ENCODE data around the gene CENPX. TPM values are rescaled to one million over a fixed set of nuclear protein-coding genes. Genes with fewer than 3 reads are reported as not detected.
A peak's percentile ranks its signal among the peaks of the same experiment; 100 is the strongest.

CENPX gene
- total and polyA plus RNA-seq, 2 of the 13 experiments (the other 11 are each of a cell fraction or from before 2014, with no cell fraction given): 92.7 to 170 TPM

GRCh38 chr17:81993729-81994592, 28.7 kb downstream of the CENPX start (continued):
- TF ChIP-seq, protein P1, sequence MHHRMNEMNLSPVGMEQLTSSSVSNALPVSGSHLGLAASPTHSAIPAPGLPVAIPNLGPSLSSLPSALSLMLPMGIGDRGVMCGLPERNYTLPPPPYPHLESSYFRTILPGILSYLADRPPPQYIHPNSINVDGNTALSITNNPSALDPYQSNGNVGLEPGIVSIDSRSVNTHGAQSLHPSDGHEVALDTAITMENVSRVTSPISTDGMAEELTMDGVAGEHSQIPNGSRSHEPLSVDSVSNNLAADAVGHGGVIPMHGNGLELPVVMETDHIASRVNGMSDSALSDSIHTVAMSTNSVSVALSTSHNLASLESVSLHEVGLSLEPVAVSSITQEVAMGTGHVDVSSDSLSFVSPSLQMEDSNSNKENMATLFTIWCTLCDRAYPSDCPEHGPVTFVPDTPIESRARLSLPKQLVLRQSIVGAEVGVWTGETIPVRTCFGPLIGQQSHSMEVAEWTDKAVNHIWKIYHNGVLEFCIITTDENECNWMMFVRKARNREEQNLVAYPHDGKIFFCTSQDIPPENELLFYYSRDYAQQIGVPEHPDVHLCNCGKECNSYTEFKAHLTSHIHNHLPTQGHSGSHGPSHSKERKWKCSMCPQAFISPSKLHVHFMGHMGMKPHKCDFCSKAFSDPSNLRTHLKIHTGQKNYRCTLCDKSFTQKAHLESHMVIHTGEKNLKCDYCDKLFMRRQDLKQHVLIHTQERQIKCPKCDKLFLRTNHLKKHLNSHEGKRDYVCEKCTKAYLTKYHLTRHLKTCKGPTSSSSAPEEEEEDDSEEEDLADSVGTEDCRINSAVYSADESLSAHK (CRISPR knock-in tag; IDR thresholded peaks at IDR 0.05; ENCODE audit: borderline replicate concordance): no peak
- no peak for TF ChIP-seq RAD51 (IDR thresholded peaks at IDR 0.05; ENCODE audit: borderline replicate concordance)
- no peak for TF ChIP-seq ZNF720 (CRISPR knock-in tag; IDR thresholded peaks at IDR 0.05)
- peak; percentile 17; the same call in 1 of the 2 replicates for TF ChIP-seq ZNF343 (CRISPR knock-in tag; IDR thresholded peaks at IDR 0.05)
- no peak; the same call in 1 of the 2 replicates for TF ChIP-seq MED13 (CRISPR knock-in tag; IDR thresholded peaks at IDR 0.05)
- no peak for TF ChIP-seq SKI (IDR thresholded peaks at IDR 0.05; ENCODE audit: partially characterized antibody)
- TF ChIP-seq HMG20B (CRISPR knock-in tag; conservative IDR thresholded peaks at IDR 0.05): no peak
- peak; percentile 75; the same call in 1 of the 2 replicates for TF ChIP-seq MYC (CRISPR knock-in tag; IDR thresholded peaks at IDR 0.05; ENCODE audit: borderline replicate concordance)
- TF ChIP-seq ZNF34 (CRISPR knock-in tag; IDR thresholded peaks at IDR 0.05; ENCODE audit: borderline replicate concordance): peak; percentile 28; the same call in 1 of the 2 replicates
- TF ChIP-seq, protein P2, sequence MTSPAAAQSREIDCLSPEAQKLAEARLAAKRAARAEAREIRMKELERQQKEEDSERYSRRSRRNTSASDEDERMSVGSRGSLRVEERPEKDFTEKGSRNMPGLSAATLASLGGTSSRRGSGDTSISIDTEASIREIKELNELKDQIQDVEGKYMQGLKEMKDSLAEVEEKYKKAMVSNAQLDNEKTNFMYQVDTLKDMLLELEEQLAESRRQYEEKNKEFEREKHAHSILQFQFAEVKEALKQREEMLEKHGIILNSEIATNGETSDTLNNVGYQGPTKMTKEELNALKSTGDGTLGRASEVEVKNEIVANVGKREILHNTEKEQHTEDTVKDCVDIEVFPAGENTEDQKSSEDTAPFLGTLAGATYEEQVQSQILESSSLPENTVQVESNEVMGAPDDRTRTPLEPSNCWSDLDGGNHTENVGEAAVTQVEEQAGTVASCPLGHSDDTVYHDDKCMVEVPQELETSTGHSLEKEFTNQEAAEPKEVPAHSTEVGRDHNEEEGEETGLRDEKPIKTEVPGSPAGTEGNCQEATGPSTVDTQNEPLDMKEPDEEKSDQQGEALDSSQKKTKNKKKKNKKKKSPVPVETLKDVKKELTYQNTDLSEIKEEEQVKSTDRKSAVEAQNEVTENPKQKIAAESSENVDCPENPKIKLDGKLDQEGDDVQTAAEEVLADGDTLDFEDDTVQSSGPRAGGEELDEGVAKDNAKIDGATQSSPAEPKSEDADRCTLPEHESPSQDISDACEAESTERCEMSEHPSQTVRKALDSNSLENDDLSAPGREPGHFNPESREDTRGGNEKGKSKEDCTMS (CRISPR knock-in tag; conservative IDR thresholded peaks at IDR 0.05): no peak
- no peak for TF ChIP-seq ZNF460 (CRISPR knock-in tag; IDR thresholded peaks at IDR 0.05; ENCODE audit: borderline replicate concordance)
- TF ChIP-seq KLF13 (CRISPR knock-in tag; IDR thresholded peaks at IDR 0.05): 0 out of 2 replicates have a peak, but pooled peaks have one; percentile 81
- no peak for TF ChIP-seq KLF12 (CRISPR knock-in tag; IDR thresholded peaks at IDR 0.05; ENCODE audit: borderline replicate concordance)
- TF ChIP-seq ZBTB49 (CRISPR knock-in tag; IDR thresholded peaks at IDR 0.05; ENCODE audit: borderline replicate concordance): no peak
- TF ChIP-seq PAWR (CRISPR knock-in tag; IDR thresholded peaks at IDR 0.05; ENCODE audit: borderline replicate concordance): no peak
- TF ChIP-seq MEIS1 (CRISPR knock-in tag; IDR thresholded peaks at IDR 0.05; ENCODE audit: borderline replicate concordance): peak; percentile 50
- no peak for TF ChIP-seq REL (CRISPR knock-in tag; conservative IDR thresholded peaks at IDR 0.05)
- TF ChIP-seq SMAD1 (CRISPR knock-in tag; IDR thresholded peaks at IDR 0.05; ENCODE audit: borderline replicate concordance, low read depth): no peak
- TF ChIP-seq ZNF382 (CRISPR knock-in tag; IDR thresholded peaks at IDR 0.05; ENCODE audit: borderline replicate concordance): no peak
- peak; percentile 51; the same call in 1 of the 2 replicates for TF ChIP-seq ZNF580 (CRISPR knock-in tag; IDR thresholded peaks at IDR 0.05; ENCODE audit: borderline replicate concordance, low read depth)
- peak; percentile 33; the same call in 1 of the 2 replicates for TF ChIP-seq KDM2A (CRISPR knock-in tag; IDR thresholded peaks at IDR 0.05; ENCODE audit: borderline replicate concordance, low read depth)

Measured in HepG2 (cell line).